Activated CD4-positive, alpha-beta T cell treated with anti-CD3 and anti-CD28 coated beads, Interleukin-2, amount 50 U/mL, for 24 hours (primary cell): ENCODE measurements around the gene CCNDBP1.
"Not testable (repeated sequence)": the region's sequence is repeated elsewhere in the genome, so short reads cannot be mapped to it uniquely, and the experiment has no call there.

ENCODE experiments used
- DNase-seq, 2 donors: peaks; one replicate each; pipeline ENCODE4 v3.0.0-alpha.2; 2020; ENCODE audit warnings: low read depth in 1 of 2, low spot score in 1 of 2

The CCNDBP1 gene

DNA sequence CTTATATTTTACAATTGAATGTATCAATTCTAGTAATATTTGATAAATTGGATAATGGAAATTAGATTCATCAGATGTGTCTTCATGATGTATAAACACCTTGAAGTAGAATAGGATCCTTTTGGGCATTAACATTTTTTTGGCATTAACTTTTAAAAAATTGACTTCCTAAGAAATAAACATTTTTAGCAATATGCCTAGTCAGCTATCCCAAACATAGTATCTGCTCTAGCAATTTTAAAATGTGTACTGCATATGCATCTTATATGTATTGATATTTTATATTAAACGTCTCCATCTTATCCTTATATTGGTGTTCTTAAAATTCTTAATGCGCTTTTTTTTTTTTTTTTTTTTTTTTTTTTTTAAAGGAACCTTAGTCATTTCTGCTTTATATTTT lies 8.5 kb downstream of the CCNDBP1 start:
- DNase-seq, result no peak

DNA sequence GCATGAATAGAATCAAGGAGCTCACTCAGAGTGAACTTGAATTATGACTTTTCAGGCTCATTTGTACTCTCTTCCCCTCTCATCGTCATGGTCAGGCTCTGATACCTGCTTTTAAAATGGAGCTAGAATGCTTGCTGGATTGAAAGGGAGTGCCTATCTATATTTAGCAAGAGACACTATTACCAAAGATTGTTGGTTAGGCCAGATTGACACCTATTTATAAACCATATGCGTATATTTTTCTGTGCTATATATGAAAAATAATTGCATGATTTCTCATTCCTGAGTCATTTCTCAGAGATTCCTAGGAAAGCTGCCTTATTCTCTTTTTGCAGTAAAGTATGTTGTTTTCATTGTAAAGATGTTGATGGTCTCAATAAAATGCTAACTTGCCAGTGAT lies 9.6 kb downstream of the CCNDBP1 start:
- DNase-seq, result no peak

DNA sequence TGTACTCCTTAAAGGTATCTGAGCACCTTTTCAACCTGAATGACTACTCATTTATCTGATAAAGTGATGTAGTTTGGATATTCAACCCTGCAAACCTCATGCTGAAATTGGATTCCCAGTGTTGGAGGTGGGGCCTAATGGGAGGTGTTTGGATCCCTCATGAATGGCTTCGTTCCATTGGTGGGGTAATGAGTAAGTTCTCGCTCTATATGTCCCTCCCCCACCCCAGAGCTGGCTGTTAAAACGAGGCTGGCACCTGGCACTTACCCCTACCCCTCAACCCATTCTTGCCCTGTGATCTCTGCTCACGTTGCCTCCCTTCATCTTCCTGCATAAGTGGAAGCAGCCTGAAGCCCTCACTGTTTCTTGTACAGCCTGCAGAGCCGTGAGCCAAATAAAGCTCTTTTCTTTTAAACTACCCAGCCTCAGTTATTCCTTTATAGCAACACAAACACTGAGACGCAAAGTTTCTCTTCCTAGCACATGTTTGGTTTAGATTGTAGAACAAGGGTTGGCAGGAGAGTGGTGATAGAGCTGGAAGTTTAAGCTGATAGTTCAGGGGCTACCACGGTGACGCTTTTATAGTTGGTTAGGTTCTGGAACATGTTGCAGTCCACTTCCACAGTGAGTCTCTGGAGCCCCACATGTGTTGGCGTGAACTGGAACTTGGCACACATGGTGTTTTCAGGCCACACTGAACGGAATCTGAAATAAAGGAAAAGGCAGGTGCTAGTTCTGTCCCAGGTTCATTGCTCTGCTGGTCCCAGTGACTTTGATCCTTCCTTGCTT lies 11.8 kb downstream of the CCNDBP1 start:
- DNase-seq, result no peak

DNA sequence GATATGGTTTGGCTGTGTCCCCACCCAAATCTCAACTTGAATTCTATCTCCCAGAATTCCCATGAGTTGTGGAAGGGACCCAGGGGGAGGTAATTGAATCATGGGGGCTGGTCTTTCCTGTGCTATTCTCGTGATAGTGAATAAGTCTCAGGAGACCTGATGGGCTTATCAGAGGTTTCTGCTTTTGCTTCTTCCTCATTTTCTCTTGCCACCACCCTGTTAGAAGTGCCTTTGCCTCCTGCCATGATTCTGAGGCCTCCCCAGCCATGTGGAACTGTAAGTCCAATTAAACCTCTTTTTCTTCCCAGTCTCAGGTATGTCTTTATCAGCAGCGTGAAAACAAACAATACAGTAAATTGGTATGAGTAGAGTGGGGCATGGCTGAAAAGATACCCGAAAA lies 12.6 kb downstream of the CCNDBP1 start:
- not testable (repeated sequence) for DNase-seq

DNA sequence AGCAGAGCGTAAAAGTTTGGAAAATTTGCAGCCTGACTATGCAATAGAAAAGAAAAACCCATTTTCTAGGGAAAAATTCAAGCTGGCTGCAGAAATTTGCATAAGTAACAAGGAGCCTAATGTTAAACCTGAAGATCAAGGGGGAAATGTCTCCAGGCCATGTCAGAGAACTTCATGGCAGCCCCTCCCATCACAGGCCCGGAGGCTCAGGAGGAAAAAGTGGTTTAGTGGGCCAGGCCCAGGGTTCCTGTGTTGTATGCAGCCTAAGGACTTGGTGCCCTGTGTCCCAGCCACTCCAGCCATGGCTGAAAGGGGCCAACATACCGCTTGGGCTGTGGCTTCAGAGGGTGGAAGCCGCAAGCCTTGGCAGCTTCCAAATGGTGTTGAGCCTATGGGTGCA lies 13.4 kb downstream of the CCNDBP1 start:
- DNase-seq, result not testable (repeated sequence)

DNA sequence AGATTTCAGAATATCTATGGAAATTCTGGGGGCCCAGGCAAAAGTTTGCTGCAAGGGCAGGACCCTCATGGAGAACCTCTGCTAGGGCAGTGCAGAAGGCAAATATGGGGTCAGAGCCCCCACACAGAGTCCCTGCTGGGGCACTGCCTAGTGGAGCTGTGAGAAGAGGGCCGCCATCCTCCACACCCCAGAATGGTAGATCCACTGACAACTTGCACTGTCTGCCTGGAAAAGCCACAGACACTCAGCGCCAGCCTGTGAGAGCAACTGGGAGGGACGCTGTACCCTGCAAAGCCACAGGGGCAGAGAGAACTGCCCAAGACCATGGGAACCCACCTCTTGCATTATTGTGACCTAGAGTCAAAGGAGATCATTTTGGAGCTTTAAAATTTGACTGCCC lies 13.8 kb downstream of the CCNDBP1 start:
- DNase-seq, result no peak

DNA sequence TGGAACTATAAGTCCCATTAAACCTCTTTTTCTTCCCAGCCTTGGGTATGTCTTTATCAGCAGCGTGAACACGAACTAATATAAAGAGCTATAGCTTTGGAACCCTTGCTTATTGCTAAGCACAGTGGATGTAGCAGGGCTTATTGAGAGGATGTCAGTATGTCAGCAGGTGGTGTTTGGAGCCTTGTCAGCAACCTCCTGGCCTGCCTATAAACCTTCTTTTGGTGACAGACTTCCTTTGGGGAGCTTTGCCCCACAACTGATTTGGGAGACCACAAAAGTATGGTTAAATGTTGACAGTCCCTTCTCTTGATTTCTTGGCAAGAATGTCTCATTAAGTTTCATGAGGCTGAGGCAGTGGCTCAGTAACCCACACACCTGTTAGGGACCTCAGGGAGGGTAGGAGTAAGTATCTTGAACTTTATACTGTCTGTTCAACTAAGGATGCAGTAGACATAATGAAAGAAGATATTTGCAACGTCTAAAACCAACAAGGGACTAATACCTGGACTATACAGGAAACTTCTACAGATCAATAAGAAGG lies 14.8 kb downstream of the CCNDBP1 start:
- DNase-seq, result no peak

DNA sequence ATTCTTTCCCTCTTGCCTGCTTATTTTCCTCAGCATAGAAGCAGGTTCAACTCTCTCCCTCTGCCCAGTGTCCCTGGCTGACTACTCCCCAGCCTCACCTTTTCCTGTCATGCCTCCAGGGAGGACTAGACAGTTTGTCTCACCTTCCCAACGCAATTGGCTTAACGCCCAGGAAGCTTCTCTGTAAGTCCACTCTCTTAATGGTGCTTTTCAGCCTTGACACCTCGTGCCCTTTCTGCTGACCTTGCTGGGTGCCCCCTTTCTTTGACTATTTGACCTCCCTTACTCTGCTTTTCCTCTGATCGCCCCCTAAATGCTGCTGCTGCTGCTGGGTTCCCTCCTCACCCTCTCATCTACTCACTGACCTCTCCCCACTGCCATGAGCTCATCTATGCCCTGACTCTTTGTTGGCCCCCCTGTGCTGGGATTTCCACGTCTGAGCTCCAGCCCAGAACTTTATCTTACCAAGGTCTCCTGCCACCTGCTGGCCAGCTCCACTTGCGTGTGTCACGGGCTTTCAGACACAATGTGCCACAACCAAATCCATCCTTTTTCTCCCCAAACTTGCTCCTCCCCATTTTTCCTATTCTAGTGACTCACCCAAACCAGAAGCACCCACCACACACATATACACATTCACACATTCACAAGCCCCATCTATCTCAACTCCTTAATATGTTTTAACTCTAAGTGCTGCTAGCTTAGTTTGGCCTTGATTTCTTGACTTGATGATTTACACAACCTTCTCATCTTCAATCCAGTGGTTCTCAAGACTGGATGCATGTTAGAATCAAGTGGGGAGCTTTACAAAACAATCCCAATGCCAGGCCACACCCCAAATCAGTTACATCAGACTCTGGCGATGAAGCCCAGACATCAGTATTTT lies 19.1 kb downstream of the CCNDBP1 start:
- peak in 1 of 2 donors; percentile 14 for DNase-seq

DNA sequence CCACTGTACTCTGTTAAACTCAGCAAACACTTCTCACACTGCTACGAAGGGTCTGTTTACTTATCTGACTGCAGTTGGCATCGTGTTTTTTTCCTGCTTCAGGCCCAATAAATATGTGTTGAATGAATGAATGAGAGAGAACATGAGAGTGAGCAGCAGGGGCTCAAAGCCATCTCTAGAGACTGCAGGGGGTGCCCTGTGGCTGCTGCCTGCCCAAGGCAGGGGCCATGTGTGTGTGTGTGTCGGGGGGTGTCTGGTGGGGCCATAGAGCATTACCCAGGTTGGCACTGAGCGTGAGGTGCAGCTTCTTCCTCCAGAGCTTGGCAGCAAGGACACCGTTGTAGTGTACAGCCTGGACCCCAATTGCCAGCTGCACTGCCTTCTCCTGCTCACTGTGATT lies 20.9 kb downstream of the CCNDBP1 start:
- no peak for DNase-seq

DNA sequence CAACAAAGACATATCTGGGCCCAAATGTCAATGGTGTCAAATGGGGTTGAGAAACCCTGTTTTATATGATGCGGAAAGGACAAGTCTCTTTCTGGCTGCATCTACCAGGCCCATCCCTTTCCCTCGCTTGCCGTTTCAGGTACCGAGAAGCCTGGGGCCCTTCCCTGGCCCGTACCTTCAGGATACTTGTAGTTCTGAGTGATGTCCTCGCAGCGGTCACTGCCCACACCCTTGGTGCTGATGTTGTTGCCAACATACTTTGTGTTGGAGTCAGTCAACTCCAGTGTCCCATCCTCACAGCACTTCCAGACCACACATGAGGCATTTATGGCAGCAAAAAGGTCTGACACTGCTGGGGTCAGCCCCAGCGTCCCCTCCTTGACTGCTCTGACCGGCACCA lies 21.8 kb downstream of the CCNDBP1 start:
- no peak for DNase-seq

DNA sequence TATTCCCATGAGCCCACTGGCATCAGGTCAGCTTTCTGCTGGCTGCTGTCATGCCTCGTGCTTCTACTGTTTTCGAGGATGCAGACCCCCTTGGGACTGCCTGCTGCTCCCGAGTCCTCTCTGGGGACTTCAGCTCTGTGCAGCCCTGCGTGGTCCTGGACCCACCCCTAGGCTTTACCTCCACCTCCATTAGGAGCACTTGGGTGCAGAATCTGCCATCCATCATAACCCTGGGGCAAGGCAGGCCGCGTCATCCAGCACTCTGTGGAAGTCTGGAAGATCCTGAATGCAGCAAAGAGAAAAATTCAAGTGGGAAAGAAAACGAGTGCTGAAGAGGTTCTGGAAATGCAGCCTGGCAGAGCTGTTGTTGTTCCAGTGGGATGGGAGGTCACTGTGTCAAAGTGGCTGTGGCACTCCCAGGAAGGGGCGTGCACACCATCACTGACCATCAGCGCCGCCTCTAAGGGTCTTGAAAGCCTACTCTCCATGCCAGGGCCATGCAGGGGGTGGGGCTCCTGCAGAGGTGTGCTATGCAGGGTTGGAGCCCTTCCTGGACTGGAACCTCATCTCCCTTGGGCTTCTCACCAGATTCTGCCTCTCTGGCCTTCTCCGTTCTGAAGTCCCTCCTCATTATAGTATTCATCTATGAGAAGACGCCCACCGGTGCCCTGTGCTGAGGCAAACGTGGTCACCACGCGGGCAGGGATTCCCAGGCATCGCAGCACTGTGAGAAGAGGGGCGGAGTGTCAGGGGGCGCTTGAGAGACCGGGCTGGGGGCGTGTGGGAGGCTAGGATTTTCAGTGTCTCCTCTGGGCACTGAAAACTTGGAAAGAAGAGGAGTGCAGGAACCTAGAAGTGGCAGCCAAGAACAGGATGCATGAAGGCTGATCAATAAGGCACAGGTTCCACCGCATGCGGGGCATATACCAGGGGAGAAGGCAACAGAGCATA lies 23.1 kb downstream of the CCNDBP1 start:
- DNase-seq, result no peak

DNA sequence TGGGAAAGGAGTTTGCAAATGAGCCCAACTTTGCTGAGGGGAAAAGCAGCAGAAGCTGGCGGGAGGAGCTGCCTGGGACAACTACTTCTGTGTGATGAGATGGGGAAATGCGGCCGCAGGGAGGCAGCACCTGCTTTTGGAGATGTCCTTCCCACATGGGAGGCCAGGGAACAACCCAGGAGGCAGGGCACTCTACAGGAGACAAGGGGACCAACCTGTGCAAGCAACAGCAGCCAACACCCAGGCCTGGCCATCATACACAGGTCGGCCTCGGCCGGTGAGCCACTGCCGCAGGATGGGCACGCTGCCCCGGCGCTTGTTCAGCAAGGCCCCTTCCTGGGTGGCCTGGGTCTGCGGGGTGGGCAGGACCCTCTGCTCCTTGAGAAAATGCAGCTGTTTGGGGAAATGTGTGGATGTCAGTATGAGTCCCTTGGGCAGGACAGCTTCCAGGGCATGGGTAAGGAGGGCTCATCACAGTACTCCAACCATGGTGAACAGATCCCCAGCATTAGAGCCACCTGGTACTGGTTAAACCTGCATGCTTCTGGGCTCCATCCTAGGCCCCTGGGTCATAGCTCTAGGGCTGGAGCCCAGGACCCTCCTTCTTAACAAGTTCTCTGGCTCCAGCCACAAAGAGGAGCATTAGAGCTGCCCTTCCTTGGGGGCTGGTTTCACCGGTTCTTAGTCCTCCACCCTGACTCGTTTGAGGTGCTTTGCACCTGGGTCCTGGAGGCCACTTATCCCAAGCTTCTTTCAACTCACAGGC lies 24.0 kb downstream of the CCNDBP1 start:
- DNase-seq, result no peak

DNA sequence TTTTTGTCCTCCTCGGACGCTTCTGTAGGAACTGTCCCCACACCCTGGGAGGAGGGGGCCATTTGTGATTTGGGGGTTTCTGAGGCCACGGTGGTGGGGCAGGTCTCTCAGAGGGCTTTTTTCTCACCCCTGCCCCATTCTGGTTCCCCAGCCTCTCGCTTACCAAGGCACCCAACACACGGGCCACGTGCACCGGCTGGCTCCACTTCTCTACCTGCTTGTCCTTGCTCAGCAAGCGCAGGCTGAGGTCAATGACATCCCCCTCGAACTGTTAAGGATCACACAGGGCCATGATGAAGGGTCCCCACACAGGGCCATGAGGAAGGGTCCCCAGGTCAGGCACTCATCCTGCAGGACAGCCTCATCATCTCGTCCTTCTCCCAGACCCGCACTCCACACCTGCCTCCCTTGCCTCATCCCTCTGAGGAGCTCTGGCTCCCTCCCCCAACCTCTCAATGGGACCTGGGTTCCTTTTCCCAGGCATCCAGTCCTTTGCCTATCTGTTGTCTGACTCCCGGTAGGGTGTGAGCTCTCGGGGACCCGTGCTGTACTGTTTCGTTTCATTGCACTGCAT lies 25.1 kb downstream of the CCNDBP1 start:
- DNase-seq, result no peak

DNA sequence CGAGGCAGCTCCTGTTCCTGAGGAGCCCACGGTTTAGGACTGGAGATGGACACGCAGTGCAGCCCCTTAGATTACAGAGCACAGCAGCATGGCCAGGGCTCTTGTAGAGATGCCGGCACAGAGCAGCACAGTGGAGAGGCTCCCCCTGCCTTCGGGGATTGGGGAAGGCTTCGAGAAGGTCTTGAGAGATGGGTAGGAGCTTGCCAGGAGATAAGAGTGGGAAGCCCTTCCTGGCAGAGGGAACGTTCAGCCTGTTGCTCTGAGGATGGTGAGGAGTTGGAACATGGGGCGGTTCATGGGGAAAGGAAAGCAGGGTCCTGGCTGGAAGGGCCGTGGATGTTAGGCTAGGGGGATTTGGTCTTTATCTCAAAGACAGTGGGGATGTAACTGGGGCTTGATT lies 25.6 kb downstream of the CCNDBP1 start:
- DNase-seq, result no peak

DNA sequence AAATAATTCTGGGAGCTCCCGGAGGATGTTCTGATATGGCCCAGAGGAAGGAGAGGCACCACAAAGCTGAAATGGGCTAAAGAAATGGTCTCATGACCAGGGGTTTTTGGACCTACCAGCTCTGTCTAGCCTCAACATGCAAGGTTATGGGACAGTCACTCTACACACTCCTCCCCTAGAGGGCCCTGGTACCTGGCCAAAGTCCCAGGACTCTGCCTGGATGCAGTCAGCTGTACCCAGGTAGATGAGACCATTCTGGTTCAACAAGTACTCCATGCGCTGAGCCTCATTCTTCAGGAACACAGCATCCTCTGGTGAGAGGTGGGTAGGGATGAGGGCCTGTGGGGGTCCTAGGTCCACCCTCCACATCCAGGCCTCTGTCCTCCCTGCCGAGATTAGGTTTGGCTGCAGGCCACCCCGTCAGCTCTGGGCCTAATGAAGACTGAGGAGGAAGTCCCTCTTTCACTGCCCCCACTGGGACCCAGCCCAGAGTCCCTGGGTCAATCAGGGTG lies 26.1 kb downstream of the CCNDBP1 start:
- DNase-seq, result no peak

DNA sequence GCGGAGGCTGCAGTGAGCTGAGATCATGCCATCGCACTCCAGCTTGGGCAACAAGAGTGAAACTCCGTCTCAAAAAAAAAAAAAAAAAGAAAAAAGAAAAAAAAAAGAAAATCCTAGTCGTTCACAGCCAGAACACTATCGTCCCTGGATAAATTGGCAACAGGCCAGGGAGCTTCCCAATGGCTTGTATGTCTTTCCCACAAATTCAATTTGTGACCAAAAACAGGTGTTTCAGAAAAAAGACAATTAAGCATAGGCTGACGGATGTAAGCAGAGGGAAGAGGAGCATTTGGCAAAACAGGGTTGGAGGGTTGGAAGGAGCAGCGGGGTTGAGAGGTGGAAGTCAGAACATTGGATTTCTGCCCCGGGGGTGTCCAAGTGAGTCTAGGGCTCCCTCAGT lies 27.1 kb downstream of the CCNDBP1 start:
- no peak for DNase-seq

DNA sequence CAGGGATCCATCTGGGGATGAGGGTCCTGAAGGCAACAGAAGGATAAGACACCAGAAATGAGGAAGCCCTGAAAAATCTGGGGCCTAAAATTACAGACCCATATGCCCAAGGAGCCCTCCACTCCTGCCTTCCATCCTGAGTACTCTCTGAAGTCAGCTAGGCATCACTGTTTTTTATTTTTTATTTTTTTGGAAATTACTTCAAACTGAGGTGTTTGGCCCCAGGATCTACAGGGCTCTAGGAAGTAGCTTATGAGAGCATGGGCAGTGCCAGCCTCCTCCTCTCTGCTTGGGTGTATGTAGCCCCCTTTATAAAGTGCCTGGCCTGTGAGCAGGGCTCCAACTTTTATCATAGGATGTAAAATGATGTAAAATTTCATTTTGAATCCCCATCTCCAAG lies 27.7 kb downstream of the CCNDBP1 start:
- no peak for DNase-seq

DNA sequence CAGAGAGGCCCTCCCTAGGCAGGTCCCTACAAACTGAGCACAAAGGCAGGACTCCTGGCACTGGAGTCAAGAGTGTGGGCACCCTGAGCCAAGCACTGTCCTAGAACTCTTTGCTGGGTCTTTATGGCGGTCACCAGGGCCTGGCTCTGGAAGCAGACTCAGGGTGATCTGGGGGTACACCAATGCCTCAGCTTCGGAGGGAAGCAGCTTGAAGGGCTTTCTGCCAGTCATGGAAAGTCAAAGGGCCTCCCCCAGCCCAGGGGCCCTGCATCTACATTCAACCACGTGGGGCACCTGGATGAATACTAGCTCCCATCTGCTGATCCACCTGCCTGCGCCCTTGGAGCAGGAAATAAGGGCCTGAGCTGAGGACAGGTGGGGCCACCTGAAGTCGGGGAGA lies 28.3 kb downstream of the CCNDBP1 start:
- no peak for DNase-seq

DNA sequence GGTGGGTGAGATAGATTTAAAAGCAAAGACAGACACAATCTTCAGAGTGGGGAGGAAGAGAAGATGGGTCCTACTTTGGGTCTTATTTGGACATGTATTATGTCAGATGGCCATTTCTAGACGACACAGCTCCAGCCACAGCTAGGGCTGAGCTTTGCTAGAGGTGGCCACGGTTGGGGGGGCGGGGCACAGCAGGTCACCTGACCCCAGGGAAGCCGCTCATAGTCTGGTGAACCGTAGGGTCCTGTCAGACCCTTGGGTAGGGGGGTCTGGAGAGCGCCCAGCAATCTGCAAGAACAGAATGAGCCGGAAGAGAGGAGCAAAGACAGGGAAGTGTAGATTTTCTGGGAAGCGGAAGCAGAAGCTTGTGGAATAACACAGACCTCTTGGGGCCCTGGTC lies 29.0 kb downstream of the CCNDBP1 start:
- DNase-seq, result no peak
